Breast epithelium (tissue), 3 donors: ENCODE data around the gene RNH1.

ENCODE experiments used
- POLR2A ChIP-seq: fragments of 450-650 bp; IDR thresholded peaks from one replicate; pipeline ENCODE4 v1.6.1; 2016; ENCODE audit warnings: antibody characterized with exemption, mild to moderate bottlenecking, moderate library complexity
- POLR2AphosphoS5 ChIP-seq, 3 donors: sonication (generic); formaldehyde crosslinking; IDR thresholded peaks; one replicate each; pipeline ENCODE4 v1.6.1; 2017; ENCODE audit warnings: antibody characterized with exemption in 3 of 3
- TF ChIP-seq, protein P1 (sequence below), 3 donors: fragments of 450-650 bp; IDR thresholded peaks; one replicate each; pipeline ENCODE4 v1.5.1; 2016 to 2017; ENCODE audit warnings: antibody characterized with exemption in 3 of 3, mild to moderate bottlenecking in 3 of 3, moderate library complexity in 3 of 3

GRCh38 chr11:553083-553987 is 46.3 kb upstream of the RNH1 start:
- TF ChIP-seq POLR2A (no peak), POLR2AphosphoS5 (IDR thresholded peaks at IDR 0.05) (no peak)
- TF ChIP-seq, protein P1, sequence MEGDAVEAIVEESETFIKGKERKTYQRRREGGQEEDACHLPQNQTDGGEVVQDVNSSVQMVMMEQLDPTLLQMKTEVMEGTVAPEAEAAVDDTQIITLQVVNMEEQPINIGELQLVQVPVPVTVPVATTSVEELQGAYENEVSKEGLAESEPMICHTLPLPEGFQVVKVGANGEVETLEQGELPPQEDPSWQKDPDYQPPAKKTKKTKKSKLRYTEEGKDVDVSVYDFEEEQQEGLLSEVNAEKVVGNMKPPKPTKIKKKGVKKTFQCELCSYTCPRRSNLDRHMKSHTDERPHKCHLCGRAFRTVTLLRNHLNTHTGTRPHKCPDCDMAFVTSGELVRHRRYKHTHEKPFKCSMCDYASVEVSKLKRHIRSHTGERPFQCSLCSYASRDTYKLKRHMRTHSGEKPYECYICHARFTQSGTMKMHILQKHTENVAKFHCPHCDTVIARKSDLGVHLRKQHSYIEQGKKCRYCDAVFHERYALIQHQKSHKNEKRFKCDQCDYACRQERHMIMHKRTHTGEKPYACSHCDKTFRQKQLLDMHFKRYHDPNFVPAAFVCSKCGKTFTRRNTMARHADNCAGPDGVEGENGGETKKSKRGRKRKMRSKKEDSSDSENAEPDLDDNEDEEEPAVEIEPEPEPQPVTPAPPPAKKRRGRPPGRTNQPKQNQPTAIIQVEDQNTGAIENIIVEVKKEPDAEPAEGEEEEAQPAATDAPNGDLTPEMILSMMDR (IDR thresholded peaks at IDR 0.05): no peak
